ENCODE measurements around the gene GPR161. TPM values are rescaled to one million over a fixed set of nuclear protein-coding genes. Genes with fewer than 3 reads are reported as not detected.
"Not testable (repeated sequence)": the region's sequence is repeated elsewhere in the genome, so short reads cannot be mapped to it uniquely, and the experiment has no call there.

GPR161 gene
- total RNA-seq, 1 experiment from 2014 or later = 26.1 TPM

DNA sequence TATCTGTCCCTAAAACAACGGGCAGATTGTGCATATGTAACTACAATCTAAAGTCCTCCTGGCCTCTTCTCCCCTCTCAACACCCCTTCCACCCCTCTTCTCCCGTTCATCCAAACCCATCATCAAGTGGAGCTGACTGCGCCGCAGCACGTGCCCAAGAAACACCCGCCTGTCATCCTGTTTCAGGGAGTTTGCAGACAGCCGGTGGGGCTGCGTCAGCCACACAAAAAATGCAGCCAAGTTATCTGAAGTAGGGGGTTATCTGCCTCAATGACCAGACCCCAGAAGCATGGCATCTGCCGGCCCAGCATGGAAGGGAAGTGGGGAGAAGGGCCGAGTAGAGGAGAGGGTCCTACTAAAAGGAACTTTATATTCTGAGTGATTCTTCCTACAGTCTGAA is 49.0 kb downstream of the GPR161 start:
- DNase-seq (ENCODE audit: low spot score) = no peak

- DNase-seq (ENCODE audit: low spot score) = no peak
Observed at GRCh38 chr1:168086438-168086837, 50.3 kb downstream of the GPR161 start.

GRCh38 chr1:168085401-168085872 is 51.3 kb downstream of the GPR161 start:
- no peak for DNase-seq (ENCODE audit: low spot score)

- DNase-seq (ENCODE audit: low spot score) = peak; percentile 46
Observed at GRCh38 chr1:168084396-168085231, 52.1 kb downstream of the GPR161 start.

GRCh38 chr1:168083456-168084325 is 53.0 kb downstream of the GPR161 start:
- DNase-seq (ENCODE audit: low spot score) = no peak

- DNase-seq (ENCODE audit: low spot score) = peak; percentile 76
Observed at GRCh38 chr1:168082008-168082876, 54.5 kb downstream of the GPR161 start.

GRCh38 chr1:168081373-168082007 is 55.2 kb downstream of the GPR161 start:
- DNase-seq (ENCODE audit: low spot score) = no peak

DNA sequence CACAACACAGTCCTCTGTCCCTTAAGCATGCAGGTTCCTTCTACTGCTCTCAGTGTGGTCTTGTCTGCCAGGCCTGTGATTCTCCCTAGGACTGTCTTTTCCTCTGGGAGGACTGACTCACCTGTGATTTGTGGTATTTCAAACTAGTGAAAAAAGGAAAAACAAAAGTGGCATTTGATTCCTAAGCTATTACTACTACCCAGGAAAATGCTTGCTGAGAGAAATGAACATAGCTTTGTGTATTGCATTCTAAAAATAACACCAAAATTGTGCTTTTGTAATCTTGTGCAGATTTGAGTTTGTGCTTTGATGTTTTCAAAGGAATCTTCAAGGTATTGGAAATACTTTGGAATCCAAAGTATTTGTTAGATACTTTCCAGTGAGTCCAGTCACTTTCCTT is 57.0 kb downstream of the GPR161 start:
- DNase-seq (ENCODE audit: low spot score) = peak; percentile 68

DNA sequence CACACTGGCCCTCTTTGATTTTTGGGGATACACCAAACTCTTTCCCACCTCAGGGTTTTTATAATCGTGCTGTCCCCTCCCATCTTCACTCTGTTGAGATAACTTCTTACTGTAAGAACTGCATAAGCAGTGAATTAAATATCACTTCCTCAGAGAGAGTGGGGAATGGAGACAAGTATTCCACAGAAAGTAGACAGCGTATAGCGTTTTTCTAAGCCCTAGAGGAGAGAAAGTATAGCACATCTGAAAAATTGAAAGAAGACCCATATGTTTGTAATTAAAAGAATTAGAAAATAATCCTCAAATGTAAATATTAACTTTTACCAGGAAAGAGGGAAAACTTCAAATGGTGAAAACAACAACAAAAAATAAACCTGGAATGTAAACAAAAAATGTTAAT is 67.3 kb downstream of the GPR161 start:
- DNase-seq (ENCODE audit: low spot score) = no peak

DNA sequence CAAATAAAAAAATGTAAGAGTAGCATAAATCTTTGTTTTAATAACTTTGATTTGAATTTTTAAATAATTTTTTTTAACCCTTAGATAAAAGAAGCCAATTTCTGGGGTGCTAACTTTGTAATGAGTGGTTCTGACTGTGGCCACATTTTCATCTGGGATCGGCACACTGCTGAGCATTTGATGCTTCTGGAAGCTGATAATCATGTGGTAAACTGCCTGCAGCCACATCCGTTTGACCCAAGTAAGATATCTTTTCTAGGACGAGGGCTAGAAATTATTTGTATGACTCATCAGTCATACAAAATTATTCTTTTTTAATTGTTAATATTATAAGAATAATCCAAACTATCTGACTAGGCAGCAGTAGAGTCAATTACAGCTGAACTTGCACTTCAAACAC is 71.2 kb downstream of the GPR161 start:
- DNase-seq (ENCODE audit: low spot score) = no peak

GRCh38 chr1:168064216-168064615 is 72.5 kb downstream of the GPR161 start:
- no peak for DNase-seq (ENCODE audit: low spot score)

DNA sequence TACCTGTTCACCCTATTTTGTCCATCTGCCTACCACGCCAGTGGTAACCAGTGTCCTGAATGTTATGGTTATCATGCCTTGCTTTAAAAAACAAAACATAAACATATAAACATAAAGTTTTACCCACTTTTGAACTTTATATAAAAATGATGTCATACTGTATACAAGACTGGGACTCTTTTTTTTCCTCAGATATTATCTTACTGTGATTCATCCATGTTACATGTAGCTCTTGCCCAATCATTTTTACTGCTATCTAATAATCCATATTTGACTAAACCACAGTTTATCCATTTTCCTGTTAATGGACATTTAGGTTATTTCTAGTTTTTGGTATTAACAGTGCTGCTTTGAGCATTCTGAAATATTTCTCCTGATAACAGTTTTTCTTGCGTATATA is 78.8 kb downstream of the GPR161 start:
- no peak for DNase-seq (ENCODE audit: low spot score)

- no peak for DNase-seq (ENCODE audit: low spot score)
Observed at GRCh38 chr1:168057355-168057754, 79.4 kb downstream of the GPR161 start.

GRCh38 chr1:168056152-168056551 is 80.6 kb downstream of the GPR161 start:
- DNase-seq (ENCODE audit: low spot score) = not testable (repeated sequence)

DNA sequence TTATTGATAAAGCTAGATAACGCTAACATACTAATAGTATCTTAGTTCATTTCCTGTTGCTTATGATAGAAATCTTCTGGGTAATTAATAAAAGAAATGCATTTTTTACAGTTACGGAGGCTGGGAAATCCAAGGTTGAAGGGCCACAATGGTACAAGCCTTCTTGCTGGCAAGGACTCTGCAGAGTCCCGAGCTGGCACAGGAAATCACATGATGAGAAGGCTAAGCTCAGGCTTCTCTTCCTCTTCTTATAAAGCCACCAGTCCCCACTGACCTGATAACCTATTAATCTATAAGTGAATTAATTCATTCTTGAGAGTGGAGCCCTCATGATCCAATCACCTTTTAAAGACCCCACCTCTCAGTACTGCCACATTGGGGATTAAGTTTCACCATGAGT is 82.6 kb downstream of the GPR161 start:
- no peak for DNase-seq (ENCODE audit: low spot score)

DNA sequence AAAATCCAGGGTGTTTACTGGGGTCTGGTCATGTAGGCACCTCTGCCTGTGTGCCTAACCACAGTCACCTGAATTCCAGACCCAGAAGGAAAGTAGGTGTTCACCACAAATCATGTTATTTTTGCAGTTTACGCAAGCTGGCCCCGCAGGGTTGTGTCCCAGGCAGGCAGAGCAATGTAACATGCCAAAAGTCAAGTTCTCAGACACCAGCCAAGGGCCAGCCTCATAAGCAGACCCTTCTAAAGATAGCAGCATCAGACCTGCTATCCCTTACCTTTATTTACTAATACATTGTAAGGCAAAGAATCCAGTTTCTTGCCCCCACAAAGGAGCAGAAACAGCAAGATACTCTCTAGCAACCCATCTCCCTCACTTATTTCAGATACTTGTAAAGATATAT is 83.0 kb downstream of the GPR161 start:
- no peak for DNase-seq (ENCODE audit: low spot score)

GRCh38 chr1:168050880-168051279 is 85.8 kb downstream of the GPR161 start:
- no peak for DNase-seq (ENCODE audit: low spot score)

DNA sequence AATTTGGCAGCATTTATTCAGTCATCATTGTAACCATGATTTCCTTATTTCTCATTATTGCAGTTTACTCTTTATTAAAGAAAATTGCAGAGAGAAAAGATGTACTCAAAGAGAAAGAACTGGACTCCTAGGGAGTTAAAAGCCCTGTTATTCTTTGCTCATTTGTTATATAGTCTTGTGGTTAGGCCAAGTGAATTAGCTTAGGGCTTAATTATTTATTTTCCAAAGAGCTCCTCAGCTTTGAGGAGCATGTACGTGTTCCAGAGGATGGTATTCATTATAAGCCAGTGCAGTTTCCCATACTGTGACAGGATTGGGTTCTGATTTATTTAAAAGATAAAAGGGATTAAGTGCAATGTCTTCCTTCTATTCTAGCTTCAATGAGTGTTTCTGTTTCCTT is 86.4 kb downstream of the GPR161 start:
- DNase-seq (ENCODE audit: low spot score) = no peak

GRCh38 chr1:168045311-168045710 is 91.4 kb downstream of the GPR161 start:
- DNase-seq (ENCODE audit: low spot score) = no peak

GRCh38 chr1:168042362-168042761 is 94.4 kb downstream of the GPR161 start:
- no peak for DNase-seq (ENCODE audit: low spot score)

- DNase-seq (ENCODE audit: low spot score) = no peak
Observed at GRCh38 chr1:168035345-168035744, 101.4 kb downstream of the GPR161 start.
